Left forelimb (tissue), 1 donor: Measurements from ENCODE around the gene CD79B.
"Not testable (repeated sequence)": the region's sequence is repeated elsewhere in the genome, so short reads cannot be mapped to it uniquely, and the experiment has no call there.

Experiments used
- DNase-seq: peaks from one replicate; pipeline ENCODE4 v3.0.0-alpha.2; 2018; ENCODE audit warnings: low spot score

CD79B gene

GRCh38 chr17:63930951-63931575 lies 1.1 kb downstream of the CD79B start:
- no peak for DNase-seq

- no peak for DNase-seq
Observed at GRCh38 chr17:63929860-63930766, 2.0 kb downstream of the CD79B start.

- DNase-seq: no peak
Observed at GRCh38 chr17:63928966-63929695, 3.0 kb downstream of the CD79B start.

GRCh38 chr17:63928172-63928666 lies 3.9 kb downstream of the CD79B start:
- no peak for DNase-seq

GRCh38 chr17:63927464-63928171 lies 4.5 kb downstream of the CD79B start:
- no peak for DNase-seq

GRCh38 chr17:63926164-63926563 lies 6.0 kb downstream of the CD79B start:
- no peak for DNase-seq

- no peak for DNase-seq
Observed at GRCh38 chr17:63925615-63926014, 6.5 kb downstream of the CD79B start.

GRCh38 chr17:63922402-63922801 lies 9.7 kb downstream of the CD79B start:
- not testable (repeated sequence) for DNase-seq

GRCh38 chr17:63920779-63921178 lies 11.4 kb downstream of the CD79B start:
- DNase-seq: not testable (repeated sequence)

GRCh38 chr17:63920050-63920449 lies 12.1 kb downstream of the CD79B start:
- not testable (repeated sequence) for DNase-seq

GRCh38 chr17:63919311-63919723 lies 12.8 kb downstream of the CD79B start:
- DNase-seq: no peak

GRCh38 chr17:63918789-63919305 lies 13.3 kb downstream of the CD79B start, which contains the start of gene GH1:
GH1 (minus strand) TSS chr17:63918839; CDS start chr17:63918776, 63 bp downstream.
- not testable (repeated sequence) for DNase-seq

- no peak for DNase-seq
Observed at GRCh38 chr17:63918305-63918704, 13.8 kb downstream of the CD79B start.

GRCh38 chr17:63917646-63918045 lies 14.5 kb downstream of the CD79B start:
- no peak for DNase-seq

GRCh38 chr17:63917206-63917605 lies 14.9 kb downstream of the CD79B start:
- not testable (repeated sequence) for DNase-seq

GRCh38 chr17:63916566-63917185 lies 15.5 kb downstream of the CD79B start:
- no peak for DNase-seq

- DNase-seq: not testable (repeated sequence)
Observed at GRCh38 chr17:63915753-63916152, 16.4 kb downstream of the CD79B start.

GRCh38 chr17:63914471-63914870 lies 17.7 kb downstream of the CD79B start:
- no peak for DNase-seq

- no peak for DNase-seq
Observed at GRCh38 chr17:63911657-63912100, 20.5 kb downstream of the CD79B start.

GRCh38 chr17:63911041-63911635 lies 21.0 kb downstream of the CD79B start, which contains the start of gene CSHL1:
CSHL1 (minus strand) TSS chr17:63911258; CDS start chr17:63911196, 62 bp downstream.
- no peak for DNase-seq
